Panc1 (cell line): ENCODE data around the gene PARP15. TPM values are rescaled to one million over a fixed set of nuclear protein-coding genes. Genes with fewer than 3 reads are reported as not detected.

Experiments used
- ATAC-seq: fragments of 200-7000 bp; cut with Tn5 transposase; 2 replicates; pipeline ENCODE4 v1.9.1; 2020; ENCODE audit warnings: mild to moderate bottlenecking, moderate library complexity
- BruUV-seq: library from RNA; stranded (reverse); fragments of 400-500 nt; replicated peaks from 2 replicates; lab custom pipeline; 2021; lab: Mats Ljungman, UMichigan
- CTCF ChIA-PET: fragments of 300-600 bp; sonication (Branson Sonifier 250); formaldehyde crosslinking; loops from one replicate; lab custom pipeline; 2022; ENCODE audit warnings: antibody characterized with exemption; lab: Charles Lee
- POLR2A ChIA-PET: fragments of 300-600 bp; sonication (Branson Sonifier 250); formaldehyde crosslinking; loops from one replicate; lab custom pipeline; 2022; ENCODE audit warnings: antibody characterized with exemption; lab: Charles Lee
- DNase-seq: peaks from one replicate; pipeline ENCODE4 v3.0.0-alpha.2; 2010; ENCODE audit warnings: low read depth, low spot score
- H3K27ac ChIP-seq: 2 replicates; pipeline ENCODE4 v1.5.1; 2011; ENCODE audit warnings: mild to moderate bottlenecking, low read length, inconsistent platforms
- H3K27me3 ChIP-seq: fragments of 200-500 bp; sonication (Bioruptor generic); 2 replicates; pipeline ENCODE4 v1.6.0; 2014; ENCODE audit warnings: low read length, inconsistent platforms; ENCODE audit not compliant: control insufficient read depth, insufficient read depth
- H3K36me3 ChIP-seq: fragments of 200-500 bp; sonication (Bioruptor generic); 2 replicates; pipeline ENCODE4 v1.5.1; 2014; ENCODE audit warnings: inconsistent platforms, mild to moderate bottlenecking, low read length, moderate library complexity; ENCODE audit not compliant: control insufficient read depth, insufficient read depth
- H3K4me1 ChIP-seq: 2 replicates; pipeline ENCODE4 v1.5.1; 2011; ENCODE audit warnings: inconsistent platforms, mild to moderate bottlenecking, low read length, moderate library complexity; ENCODE audit not compliant: control insufficient read depth, insufficient read depth
- H3K4me3 ChIP-seq, 2 experiments: 2 replicates each; pipeline ENCODE4 v1.5.1; 2011 to 2012; ENCODE audit warnings: low read depth in 2 of 2, low read length in 2 of 2, mild to moderate bottlenecking in 2 of 2, inconsistent platforms in 1 of 2, moderate library complexity in 1 of 2
- H3K9me3 ChIP-seq: fragments of 200-500 bp; sonication (Bioruptor generic); 2 replicates; pipeline ENCODE4 v1.5.1; 2014; ENCODE audit warnings: low read depth, mild to moderate bottlenecking, inconsistent platforms, low read length, moderate library complexity; ENCODE audit not compliant: control insufficient read depth, insufficient read depth
- CTCF ChIP-seq: fragments of 450-650 bp; IDR thresholded peaks from 2 replicates; pipeline ENCODE4 v1.5.1; 2017; ENCODE audit warnings: mild to moderate bottlenecking
- POLR2AphosphoS5 ChIP-seq: IDR thresholded peaks from 2 replicates; pipeline ENCODE4 v1.6.1; 2012; ENCODE audit warnings: mild to moderate bottlenecking, low read depth, low read length, moderate library complexity
- SIN3A ChIP-seq: IDR thresholded peaks from 2 replicates; pipeline ENCODE4 v1.6.1; 2012; ENCODE audit warnings: low read depth, mild to moderate bottlenecking, low read length, moderate library complexity, borderline replicate concordance; ENCODE audit not compliant: insufficient read depth
- TCF7L2 ChIP-seq: IDR thresholded peaks from 2 replicates; pipeline ENCODE4 v1.6.1; 2011; ENCODE audit warnings: mild to moderate bottlenecking, low read depth, low read length, inconsistent platforms
- in situ Hi-C: cut with HindIII; loops from 2 replicates; pipeline ENCODE4 v1.10.0; 2016; ENCODE audit warnings: low sequenced_read_pairs, low pct_unique_long_range_greater_than_20kb
- intact Hi-C: fragments of 100-400 bp; cut with micrococcal nuclease; formaldehyde crosslinking; loops from one replicate; pipeline ENCODE4 v1.10.0; 2022; ENCODE audit not compliant: unreplicated experiment
- total RNA-seq: library from RNA; stranded (reverse); gene quantifications from one replicate; pipeline ENCODE4 v1.2.1, GENCODE V29; 2021; ENCODE audit not compliant: unreplicated experiment
- TF ChIP-seq, protein P1 (sequence below), 2 experiments: IDR thresholded peaks; 2 replicates each; pipeline ENCODE4 v1.6.1; 2011 to 2012; ENCODE audit warnings: low read depth in 2 of 2, control low read depth in 1 of 2, low read length in 1 of 2, mild to moderate bottlenecking in 1 of 2, moderate library complexity in 1 of 2; ENCODE audit not compliant: insufficient read depth in 1 of 2

The PARP15 gene
- total RNA-seq, 1 experiment from 2014 or later: 0.21 TPM

GRCh38 chr3:122620399-122620798, 42.9 kb downstream of the PARP15 start:
- no TSS peak for BruUV-seq
- intact Hi-C loops (no loop called here), in situ Hi-C loops (no loop called here)
- Histone ChIP-seq H3K36me3 (no peaks in the 10 kb centered on the region), H3K9me3 (no peaks in the 10 kb centered on the region), H3K27me3 (no peaks in the 10 kb centered on the region), H3K4me1 (no peaks in the 10 kb centered on the region), H3K4me3 (no peak overlapping the region), H3K27ac (no peak overlapping the region)
- DNase-seq (no peak), ATAC-seq (0 out of 2 replicates have a peak, but pooled peaks have one; percentile 24)
- TF ChIP-seq, protein P1, sequence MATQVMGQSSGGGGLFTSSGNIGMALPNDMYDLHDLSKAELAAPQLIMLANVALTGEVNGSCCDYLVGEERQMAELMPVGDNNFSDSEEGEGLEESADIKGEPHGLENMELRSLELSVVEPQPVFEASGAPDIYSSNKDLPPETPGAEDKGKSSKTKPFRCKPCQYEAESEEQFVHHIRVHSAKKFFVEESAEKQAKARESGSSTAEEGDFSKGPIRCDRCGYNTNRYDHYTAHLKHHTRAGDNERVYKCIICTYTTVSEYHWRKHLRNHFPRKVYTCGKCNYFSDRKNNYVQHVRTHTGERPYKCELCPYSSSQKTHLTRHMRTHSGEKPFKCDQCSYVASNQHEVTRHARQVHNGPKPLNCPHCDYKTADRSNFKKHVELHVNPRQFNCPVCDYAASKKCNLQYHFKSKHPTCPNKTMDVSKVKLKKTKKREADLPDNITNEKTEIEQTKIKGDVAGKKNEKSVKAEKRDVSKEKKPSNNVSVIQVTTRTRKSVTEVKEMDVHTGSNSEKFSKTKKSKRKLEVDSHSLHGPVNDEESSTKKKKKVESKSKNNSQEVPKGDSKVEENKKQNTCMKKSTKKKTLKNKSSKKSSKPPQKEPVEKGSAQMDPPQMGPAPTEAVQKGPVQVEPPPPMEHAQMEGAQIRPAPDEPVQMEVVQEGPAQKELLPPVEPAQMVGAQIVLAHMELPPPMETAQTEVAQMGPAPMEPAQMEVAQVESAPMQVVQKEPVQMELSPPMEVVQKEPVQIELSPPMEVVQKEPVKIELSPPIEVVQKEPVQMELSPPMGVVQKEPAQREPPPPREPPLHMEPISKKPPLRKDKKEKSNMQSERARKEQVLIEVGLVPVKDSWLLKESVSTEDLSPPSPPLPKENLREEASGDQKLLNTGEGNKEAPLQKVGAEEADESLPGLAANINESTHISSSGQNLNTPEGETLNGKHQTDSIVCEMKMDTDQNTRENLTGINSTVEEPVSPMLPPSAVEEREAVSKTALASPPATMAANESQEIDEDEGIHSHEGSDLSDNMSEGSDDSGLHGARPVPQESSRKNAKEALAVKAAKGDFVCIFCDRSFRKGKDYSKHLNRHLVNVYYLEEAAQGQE (IDR thresholded peaks at IDR 0.05; ENCODE audit: insufficient read depth in 1 of 2, low read depth in 2 of 2, low read length in 1 of 2): no peak
- no peak for TF ChIP-seq SIN3A
- TF ChIP-seq TCF7L2: no peak
- no peak for TF ChIP-seq CTCF
- no peak for TF ChIP-seq POLR2AphosphoS5
- CTCF ChIA-PET: no interaction called here
- POLR2A ChIA-PET: no interaction called here

GRCh38 chr3:122621112-122621511, 43.7 kb downstream of the PARP15 start:
- no peaks in the 10 kb centered on the region for H3K9me3 ChIP-seq
- H3K36me3 ChIP-seq: no peaks in the 10 kb centered on the region
- BruUV-seq: no TSS peak
- no peak overlapping the region for H3K27ac ChIP-seq
- intact Hi-C loops: no loop called here
- ATAC-seq (no peak), DNase-seq (no peak)
- in situ Hi-C loops: no loop called here
- no peak overlapping the region for H3K4me3 ChIP-seq
- TF ChIP-seq, protein P1 (IDR thresholded peaks at IDR 0.05; ENCODE audit: insufficient read depth in 1 of 2, low read depth in 2 of 2, low read length in 1 of 2): no peak
- TF ChIP-seq CTCF: no peak
- TF ChIP-seq SIN3A: no peak
- TF ChIP-seq TCF7L2: no peak
- TF ChIP-seq POLR2AphosphoS5: no peak
- H3K27me3 ChIP-seq: no peaks in the 10 kb centered on the region
- POLR2A ChIA-PET: no interaction called here
- no peaks in the 10 kb centered on the region for H3K4me1 ChIP-seq
- CTCF ChIA-PET: interaction anchor here (0.9 kb wide), 1 partner anchor 237 kb away, joined by 3 read pairs; the partner anchor contains the start of gene FAM162A
